ENCODE results near the gene CYB561D2. TPM values are rescaled to one million over a fixed set of nuclear protein-coding genes. Genes with fewer than 3 reads are reported as not detected.
A peak's percentile ranks its signal among the peaks of the same experiment; 100 is the strongest.

CYB561D2 gene
- total RNA-seq, 1 experiment from 2014 or later: 16.8 TPM

DNA sequence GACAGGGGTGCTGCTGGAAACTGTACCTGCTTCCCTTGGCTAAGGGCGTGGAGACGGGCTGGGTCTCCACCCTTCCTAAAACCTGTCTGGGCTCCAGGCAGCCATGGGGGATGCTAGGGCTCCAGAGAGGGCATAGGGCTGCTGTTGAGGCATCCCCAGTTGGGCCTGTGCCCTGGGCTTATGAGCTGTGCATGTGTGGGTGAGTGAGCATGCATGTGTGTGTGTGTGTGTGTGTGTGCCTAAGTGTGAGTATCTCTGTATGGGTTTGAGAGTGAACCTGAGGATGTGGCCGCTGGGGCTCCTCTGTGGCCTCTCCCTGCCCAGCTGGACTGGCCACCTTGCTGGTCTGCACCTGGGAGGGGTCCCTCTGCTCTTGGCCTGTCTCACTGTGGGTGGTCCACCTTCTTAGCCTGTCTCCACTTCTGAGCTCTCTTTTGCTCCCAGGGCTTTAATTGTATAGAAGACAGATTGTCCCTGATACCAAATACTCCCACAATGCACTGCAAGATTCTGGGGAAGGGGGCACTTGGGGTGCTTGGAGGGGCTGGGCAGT, 20.5 kb downstream of the CYB561D2 start:
- Histone ChIP-seq H4K5ac (ENCODE audit: insufficient read length, low read depth, low read length) (no peak overlapping the region), H3K4me1 (ENCODE audit: insufficient read depth, low read length) (no peaks in the 10 kb centered on the region), H3K23me2 (ENCODE audit: insufficient read length, low read depth, low read length, poor library complexity, severe bottlenecking) (no peaks in the 10 kb centered on the region), H3K18ac (ENCODE audit: insufficient read length, low read depth, low read length) (no peak overlapping the region), H2AK5ac (ENCODE audit: insufficient read length, low read length) (no peak overlapping the region), H3K4ac (ENCODE audit: low read depth, low read length) (no peak overlapping the region), H3K27ac (ENCODE audit: insufficient read length, low read depth, low read length) (no peak overlapping the region), H4K91ac (ENCODE audit: insufficient read length, low read depth, low read length) (no peak overlapping the region), H3K27me3 (ENCODE audit: insufficient read depth, low read length) (no peaks in the 10 kb centered on the region), H3K14ac (ENCODE audit: insufficient read depth, low read length) (no peak overlapping the region), H3K79me1 (ENCODE audit: insufficient read depth, low read depth, low read length, poor library complexity, severe bottlenecking) (no peaks in the 10 kb centered on the region), H2BK20ac (ENCODE audit: low read depth, low read length, poor library complexity, severe bottlenecking) (no peak overlapping the region), H3K9ac (ENCODE audit: extremely low read depth, insufficient read length, low read length) (no peak overlapping the region), H3K4me2 (ENCODE audit: insufficient read depth, insufficient read length, low read length) (no peak overlapping the region), H2BK5ac (ENCODE audit: insufficient read length, low read length) (no peak overlapping the region), H2BK12ac (ENCODE audit: insufficient read length, low read depth, low read length) (no peak overlapping the region), H3K56ac (ENCODE audit: insufficient read length, low read depth, low read length) (no peak overlapping the region), H3T11ph (ENCODE audit: low read length) (no peak overlapping the region), H3K79me2 (ENCODE audit: insufficient read depth, low read length) (no peaks in the 10 kb centered on the region), H3K9me3 (ENCODE audit: control insufficient read depth, low read depth, low read length) (no peaks in the 10 kb centered on the region), H2BK120ac (ENCODE audit: low read depth, low read length, poor library complexity, severe bottlenecking) (no peak overlapping the region), H3K23ac (ENCODE audit: insufficient read length, low read depth, low read length) (no peak overlapping the region), H2AFZ (ENCODE audit: low read length) (no peak overlapping the region), H4K20me1 (ENCODE audit: control insufficient read depth, insufficient read depth, insufficient read length) (peaks cover 2% of the 10 kb centered on the region), H2BK15ac (ENCODE audit: low read depth, low read length) (no peak overlapping the region), H4K8ac (replicated peaks; ENCODE audit: insufficient read length, low read depth, low read length) (no peak overlapping the region)
- Mint-ChIP-seq H3K4me3 (0 out of 5 replicates have a peak overlapping the region, but pooled peaks of 1 of the 2 experiments have one; percentile 5), H3K27ac (peak overlapping the region in 2 of 3 experiments; percentile 27 to 74; a peak in 2 of 7 replicates), H3K9me3 (no peaks in the 10 kb centered on the region), H3K27me3 (ENCODE audit: low read depth) (peaks cover 2% of the 10 kb centered on the region), H3K36me3 (ENCODE audit: insufficient read depth in 1 of 3, low read depth in 3 of 3) (no peaks in the 10 kb centered on the region), H3K4me1 (peaks cover 16 to 43% of the 10 kb centered on the region in 2 experiments)
- no peak for DNase-seq
- TF ChIP-seq, protein P1, sequence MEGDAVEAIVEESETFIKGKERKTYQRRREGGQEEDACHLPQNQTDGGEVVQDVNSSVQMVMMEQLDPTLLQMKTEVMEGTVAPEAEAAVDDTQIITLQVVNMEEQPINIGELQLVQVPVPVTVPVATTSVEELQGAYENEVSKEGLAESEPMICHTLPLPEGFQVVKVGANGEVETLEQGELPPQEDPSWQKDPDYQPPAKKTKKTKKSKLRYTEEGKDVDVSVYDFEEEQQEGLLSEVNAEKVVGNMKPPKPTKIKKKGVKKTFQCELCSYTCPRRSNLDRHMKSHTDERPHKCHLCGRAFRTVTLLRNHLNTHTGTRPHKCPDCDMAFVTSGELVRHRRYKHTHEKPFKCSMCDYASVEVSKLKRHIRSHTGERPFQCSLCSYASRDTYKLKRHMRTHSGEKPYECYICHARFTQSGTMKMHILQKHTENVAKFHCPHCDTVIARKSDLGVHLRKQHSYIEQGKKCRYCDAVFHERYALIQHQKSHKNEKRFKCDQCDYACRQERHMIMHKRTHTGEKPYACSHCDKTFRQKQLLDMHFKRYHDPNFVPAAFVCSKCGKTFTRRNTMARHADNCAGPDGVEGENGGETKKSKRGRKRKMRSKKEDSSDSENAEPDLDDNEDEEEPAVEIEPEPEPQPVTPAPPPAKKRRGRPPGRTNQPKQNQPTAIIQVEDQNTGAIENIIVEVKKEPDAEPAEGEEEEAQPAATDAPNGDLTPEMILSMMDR (conservative IDR thresholded peaks at IDR 0.05): no peak
- WGBS (ENCODE audit: extremely low coverage, insufficient read length, low lambda C conversion rate): no CpG with 5 or more reads among the region's 3 CpGs

All from H9 (cell line).